Endothelial cell of umbilical vein (primary cell): Measurements from ENCODE around the gene SELENON.

Experiments
- CTCF ChIP-seq, 2 donors: IDR thresholded peaks; 1 replicate in 1 of 2; 2 replicates in 1 of 2; pipeline ENCODE4 v1.5.1; 2011; ENCODE audit warnings: low read length in 2 of 2, mild to moderate bottlenecking in 2 of 2, moderate library complexity in 2 of 2, control low read depth in 1 of 2, inconsistent platforms in 1 of 2, low read depth in 1 of 2; ENCODE audit not compliant: insufficient read depth in 1 of 2; ENCODE audit errors: extremely low read depth in 1 of 2
- EZH2 ChIP-seq: IDR thresholded peaks from 2 replicates; pipeline ENCODE4 v1.6.1; 2012; ENCODE audit warnings: borderline replicate concordance, low read depth, mild to moderate bottlenecking, moderate library complexity, low read length, inconsistent platforms; ENCODE audit not compliant: severe bottlenecking
- FOS ChIP-seq: IDR thresholded peaks from 2 replicates; pipeline ENCODE4 v1.6.1; 2011; ENCODE audit warnings: mild to moderate bottlenecking, low read length, moderate library complexity, borderline replicate concordance; ENCODE audit not compliant: insufficient read depth
- GATA2 ChIP-seq: IDR thresholded peaks from 2 replicates; pipeline ENCODE4 v1.7.0; 2011; ENCODE audit warnings: low read depth, mild to moderate bottlenecking, moderate library complexity, mixed read lengths, low read length; ENCODE audit not compliant: insufficient read length, insufficient read depth
- JUN ChIP-seq: IDR thresholded peaks from 2 replicates; pipeline ENCODE4 v1.6.1; 2011; ENCODE audit warnings: borderline replicate concordance, low read depth; ENCODE audit not compliant: insufficient read length, insufficient read depth
- MAX ChIP-seq: IDR thresholded peaks from 2 replicates; pipeline ENCODE4 v1.6.1; 2011; ENCODE audit not compliant: insufficient read depth, insufficient read length

GRCh38 chr1:25856856-25857255, 56.9 kb downstream of the SELENON start:
- TF ChIP-seq JUN, result no peak
- no peak for TF ChIP-seq GATA2
- TF ChIP-seq CTCF (IDR thresholded peaks at IDR 0.05; ENCODE audit: extremely low read depth in 1 of 2, insufficient read depth in 1 of 2, low read depth in 1 of 2, low read length in 2 of 2), result no peak
- no peak for TF ChIP-seq EZH2
- no peak for TF ChIP-seq MAX
- TF ChIP-seq FOS, result no peak
